ENCODE measurements around the gene EPHA5. TPM values are rescaled to one million over a fixed set of nuclear protein-coding genes. Genes with fewer than 3 reads are reported as not detected.

EPHA5 gene
- total RNA-seq, 1 experiment from 2014 or later = not detected

DNA sequence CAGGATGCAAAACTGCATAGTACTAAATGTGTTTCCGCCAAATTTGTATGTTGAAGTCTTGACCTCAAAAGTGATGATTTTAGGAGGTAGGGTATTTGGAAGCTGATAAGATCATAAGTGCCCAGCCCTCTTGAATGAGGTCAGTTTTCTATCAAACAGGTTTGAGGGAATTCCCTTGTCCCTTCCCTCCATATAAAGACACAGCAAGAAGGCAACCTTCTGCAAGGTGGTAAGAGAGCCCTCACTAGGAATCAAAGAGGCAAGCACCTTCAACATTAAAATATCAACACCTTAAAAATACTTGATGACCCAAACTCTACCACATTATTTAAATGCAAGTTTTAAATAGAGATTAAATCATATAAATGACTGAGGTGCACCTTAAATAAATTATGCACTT, 288.6 kb downstream of the EPHA5 start:
- Histone ChIP-seq H3K9me3 (ENCODE audit: control insufficient read depth, low read depth, low read length) (no peaks in the 10 kb centered on the region), H4K20me1 (ENCODE audit: control insufficient read depth, insufficient read depth, insufficient read length) (no peaks in the 10 kb centered on the region), H2BK20ac (ENCODE audit: low read depth, low read length, poor library complexity, severe bottlenecking) (no peak overlapping the region), H2BK120ac (ENCODE audit: low read depth, low read length, poor library complexity, severe bottlenecking) (no peak overlapping the region), H2BK15ac (ENCODE audit: low read depth, low read length) (no peak overlapping the region), H3K14ac (ENCODE audit: insufficient read depth, low read length) (no peak overlapping the region), H3K79me2 (ENCODE audit: insufficient read depth, low read length) (no peaks in the 10 kb centered on the region), H2AK5ac (ENCODE audit: insufficient read length, low read length) (no peak overlapping the region), H3K23me2 (ENCODE audit: insufficient read length, low read depth, low read length, poor library complexity, severe bottlenecking) (no peaks in the 10 kb centered on the region), H3K18ac (ENCODE audit: insufficient read length, low read depth, low read length) (no peak overlapping the region), H3K4ac (ENCODE audit: low read depth, low read length) (no peak overlapping the region), H2BK5ac (ENCODE audit: insufficient read length, low read length) (no peak overlapping the region), H3K23ac (ENCODE audit: insufficient read length, low read depth, low read length) (no peak overlapping the region), H3K56ac (ENCODE audit: insufficient read length, low read depth, low read length) (no peak overlapping the region), H3K4me2 (ENCODE audit: insufficient read depth, insufficient read length, low read length) (no peak overlapping the region), H4K5ac (ENCODE audit: insufficient read length, low read depth, low read length) (no peak overlapping the region), H3K4me1 (ENCODE audit: insufficient read depth, low read length) (no peaks in the 10 kb centered on the region), H3K27ac (ENCODE audit: insufficient read length, low read depth, low read length) (no peak overlapping the region), H3K79me1 (ENCODE audit: insufficient read depth, low read depth, low read length, poor library complexity, severe bottlenecking) (no peaks in the 10 kb centered on the region), H4K91ac (ENCODE audit: insufficient read length, low read depth, low read length) (no peak overlapping the region), H2BK12ac (ENCODE audit: insufficient read length, low read depth, low read length) (no peak overlapping the region), H3T11ph (ENCODE audit: low read length) (no peak overlapping the region), H4K8ac (replicated peaks; ENCODE audit: insufficient read length, low read depth, low read length) (no peak overlapping the region), H3K9ac (ENCODE audit: extremely low read depth, insufficient read length, low read length) (no peak overlapping the region), H2AFZ (ENCODE audit: low read length) (no peak overlapping the region), H3K27me3 (ENCODE audit: insufficient read depth, low read length) (no peaks in the 10 kb centered on the region)
- Mint-ChIP-seq H3K36me3 (ENCODE audit: insufficient read depth in 1 of 3, low read depth in 3 of 3) (no peaks in the 10 kb centered on the region), H3K27ac (peak overlapping the region in 1 of 3 experiments; percentile 10; a peak in 1 of 7 replicates), H3K4me1 (peaks cover 0 to 4% of the 10 kb centered on the region in 2 experiments; a peak in 1 of 4 replicates), H3K9me3 (no peaks in the 10 kb centered on the region), H3K4me3 (no peak overlapping the region), H3K27me3 (ENCODE audit: low read depth) (no peaks in the 10 kb centered on the region)
- WGBS (ENCODE audit: extremely low coverage, insufficient read length, low lambda C conversion rate) = no CpG with 5 or more reads among the region's 1 CpG
- DNase-seq = no peak
- TF ChIP-seq, protein P1, sequence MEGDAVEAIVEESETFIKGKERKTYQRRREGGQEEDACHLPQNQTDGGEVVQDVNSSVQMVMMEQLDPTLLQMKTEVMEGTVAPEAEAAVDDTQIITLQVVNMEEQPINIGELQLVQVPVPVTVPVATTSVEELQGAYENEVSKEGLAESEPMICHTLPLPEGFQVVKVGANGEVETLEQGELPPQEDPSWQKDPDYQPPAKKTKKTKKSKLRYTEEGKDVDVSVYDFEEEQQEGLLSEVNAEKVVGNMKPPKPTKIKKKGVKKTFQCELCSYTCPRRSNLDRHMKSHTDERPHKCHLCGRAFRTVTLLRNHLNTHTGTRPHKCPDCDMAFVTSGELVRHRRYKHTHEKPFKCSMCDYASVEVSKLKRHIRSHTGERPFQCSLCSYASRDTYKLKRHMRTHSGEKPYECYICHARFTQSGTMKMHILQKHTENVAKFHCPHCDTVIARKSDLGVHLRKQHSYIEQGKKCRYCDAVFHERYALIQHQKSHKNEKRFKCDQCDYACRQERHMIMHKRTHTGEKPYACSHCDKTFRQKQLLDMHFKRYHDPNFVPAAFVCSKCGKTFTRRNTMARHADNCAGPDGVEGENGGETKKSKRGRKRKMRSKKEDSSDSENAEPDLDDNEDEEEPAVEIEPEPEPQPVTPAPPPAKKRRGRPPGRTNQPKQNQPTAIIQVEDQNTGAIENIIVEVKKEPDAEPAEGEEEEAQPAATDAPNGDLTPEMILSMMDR (conservative IDR thresholded peaks at IDR 0.05) = no peak
